Mammary epithelial cell (primary cell): Measurements from ENCODE around the gene KIFC3.

ENCODE experiments used
- EZH2 ChIP-seq: IDR thresholded peaks from 2 replicates; pipeline ENCODE4 v1.6.1; 2012; ENCODE audit warnings: low read length, inconsistent platforms, borderline replicate concordance
- TF ChIP-seq, protein P1 (sequence below), 2 donors: IDR thresholded peaks in 1 of 2; conservative IDR thresholded peaks in 1 of 2; 2 replicates each; pipeline ENCODE4 v1.5.1; 2011 to 2012; ENCODE audit warnings: inconsistent platforms in 2 of 2, low read length in 2 of 2, mild to moderate bottlenecking in 2 of 2, control low read depth in 1 of 2, low read depth in 1 of 2; ENCODE audit not compliant: insufficient read depth in 1 of 2; ENCODE audit errors: extremely low read depth in 1 of 2

DNA sequence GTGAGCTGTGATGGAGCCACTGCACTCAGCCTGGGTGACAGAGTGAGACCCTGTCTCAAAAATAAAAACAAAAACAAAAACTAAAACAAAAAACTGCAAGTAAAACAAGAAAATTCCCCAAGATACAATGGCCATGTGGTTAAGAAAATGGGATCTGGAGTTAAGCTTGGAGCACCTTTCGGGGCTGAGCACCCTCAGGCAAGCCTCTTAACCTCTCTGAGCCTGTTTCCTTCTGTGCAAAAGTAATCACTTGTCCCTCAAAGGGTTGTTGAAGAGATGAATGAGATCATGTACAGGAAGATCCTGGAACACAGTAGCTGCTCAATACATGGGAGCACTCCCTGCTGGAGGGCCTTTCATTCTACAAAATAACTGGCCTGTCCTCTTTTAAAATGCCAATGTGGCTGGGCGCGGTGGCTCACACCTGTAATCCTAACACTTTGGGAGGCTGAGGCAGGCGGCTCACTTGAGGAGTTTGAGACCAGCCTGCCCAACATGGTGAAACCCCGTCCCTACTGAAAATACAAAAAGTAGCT lies 19.8 kb upstream of the KIFC3 start:
- TF ChIP-seq, protein P1, sequence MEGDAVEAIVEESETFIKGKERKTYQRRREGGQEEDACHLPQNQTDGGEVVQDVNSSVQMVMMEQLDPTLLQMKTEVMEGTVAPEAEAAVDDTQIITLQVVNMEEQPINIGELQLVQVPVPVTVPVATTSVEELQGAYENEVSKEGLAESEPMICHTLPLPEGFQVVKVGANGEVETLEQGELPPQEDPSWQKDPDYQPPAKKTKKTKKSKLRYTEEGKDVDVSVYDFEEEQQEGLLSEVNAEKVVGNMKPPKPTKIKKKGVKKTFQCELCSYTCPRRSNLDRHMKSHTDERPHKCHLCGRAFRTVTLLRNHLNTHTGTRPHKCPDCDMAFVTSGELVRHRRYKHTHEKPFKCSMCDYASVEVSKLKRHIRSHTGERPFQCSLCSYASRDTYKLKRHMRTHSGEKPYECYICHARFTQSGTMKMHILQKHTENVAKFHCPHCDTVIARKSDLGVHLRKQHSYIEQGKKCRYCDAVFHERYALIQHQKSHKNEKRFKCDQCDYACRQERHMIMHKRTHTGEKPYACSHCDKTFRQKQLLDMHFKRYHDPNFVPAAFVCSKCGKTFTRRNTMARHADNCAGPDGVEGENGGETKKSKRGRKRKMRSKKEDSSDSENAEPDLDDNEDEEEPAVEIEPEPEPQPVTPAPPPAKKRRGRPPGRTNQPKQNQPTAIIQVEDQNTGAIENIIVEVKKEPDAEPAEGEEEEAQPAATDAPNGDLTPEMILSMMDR (conservative IDR thresholded peaks at IDR 0.05 in 1 of 2, IDR thresholded peaks at IDR 0.05 in 1 of 2; ENCODE audit: extremely low read depth in 1 of 2, insufficient read depth in 1 of 2, low read depth in 1 of 2, low read length in 2 of 2): no peak
- no peak for TF ChIP-seq EZH2
